Measurements from ENCODE around the gene SMAD3. TPM values are rescaled to one million over a fixed set of nuclear protein-coding genes. Genes with fewer than 3 reads are reported as not detected.

SMAD3 gene
- polyA plus RNA-seq, 1 donor from 2014 or later = 1.0 TPM

GRCh38 chr15:67031331-67031730, 34.1 kb upstream of the SMAD3 start (continued):
- no peak for TF ChIP-seq CTCF (IDR thresholded peaks at IDR 0.05; ENCODE audit: poor library complexity, severe bottlenecking)

- H3K27ac ChIP-seq (ENCODE audit: low read length) = no peak overlapping the region
- H3F3A ChIP-seq (ENCODE audit: insufficient read depth, low read length, poor library complexity, severe bottlenecking) = no peaks in the 10 kb centered on the region
- no peak overlapping the region for H3K4me2 ChIP-seq (ENCODE audit: low read length)
- no peaks in the 10 kb centered on the region for H3K36me3 ChIP-seq (ENCODE audit: insufficient read depth, low read length)
- H4K20me1 ChIP-seq (ENCODE audit: insufficient read depth) = no peaks in the 10 kb centered on the region
- no peaks in the 10 kb centered on the region for H3K9me3 ChIP-seq (ENCODE audit: low read length)
- no peaks in the 10 kb centered on the region for H3K9me2 ChIP-seq (ENCODE audit: insufficient read depth, low read length)
- no peak overlapping the region for H3K9ac ChIP-seq (ENCODE audit: low read length)
- TF ChIP-seq POLR2AphosphoS5 (IDR thresholded peaks at IDR 0.05) (no peak), TAF1 (IDR thresholded peaks at IDR 0.05; ENCODE audit: low read depth) (no peak), SMC3 (conservative IDR thresholded peaks at IDR 0.05; ENCODE audit: poor library complexity) (no peak), MXI1 (conservative IDR thresholded peaks at IDR 0.05; ENCODE audit: poor library complexity, severe bottlenecking) (no peak), CTCF (IDR thresholded peaks at IDR 0.05; ENCODE audit: poor library complexity, severe bottlenecking) (no peak), EZH2 (IDR thresholded peaks at IDR 0.05; ENCODE audit: borderline replicate concordance, insufficient read depth, low read length, poor library complexity, severe bottlenecking) (no peak), REST (IDR thresholded peaks at IDR 0.05; ENCODE audit: borderline replicate concordance) (no peak), EP300 (conservative IDR thresholded peaks at IDR 0.05; ENCODE audit: poor library complexity, severe bottlenecking) (no peak), RAD21 (conservative IDR thresholded peaks at IDR 0.05) (no peak)
- H3K79me2 ChIP-seq (replicated peaks; ENCODE audit: insufficient read depth, low read length) = no peaks in the 10 kb centered on the region
- no peaks in the 10 kb centered on the region for H3K27me3 ChIP-seq (ENCODE audit: insufficient read depth, low read depth, low read length)
- H3K4me3 ChIP-seq (ENCODE audit: low read length) = no peak overlapping the region
- no peak overlapping the region for H2AFZ ChIP-seq (ENCODE audit: low read depth, low read length)
Measured at GRCh38 chr15:67032608-67033007, 32.8 kb upstream of the SMAD3 start.

- H3K27ac ChIP-seq (ENCODE audit: low read length) = no peak overlapping the region
- H3K4me3 ChIP-seq (ENCODE audit: low read length) = no peak overlapping the region
- TF ChIP-seq SMC3 (conservative IDR thresholded peaks at IDR 0.05; ENCODE audit: poor library complexity) (no peak), RAD21 (conservative IDR thresholded peaks at IDR 0.05) (no peak), EP300 (conservative IDR thresholded peaks at IDR 0.05; ENCODE audit: poor library complexity, severe bottlenecking) (no peak), MXI1 (conservative IDR thresholded peaks at IDR 0.05; ENCODE audit: poor library complexity, severe bottlenecking) (no peak), TAF1 (IDR thresholded peaks at IDR 0.05; ENCODE audit: low read depth) (no peak), REST (IDR thresholded peaks at IDR 0.05; ENCODE audit: borderline replicate concordance) (no peak), POLR2AphosphoS5 (IDR thresholded peaks at IDR 0.05) (no peak), EZH2 (IDR thresholded peaks at IDR 0.05; ENCODE audit: borderline replicate concordance, insufficient read depth, low read length, poor library complexity, severe bottlenecking) (no peak), CTCF (IDR thresholded peaks at IDR 0.05; ENCODE audit: poor library complexity, severe bottlenecking) (no peak)
- H3K9ac ChIP-seq (ENCODE audit: low read length) = no peak overlapping the region
- no peaks in the 10 kb centered on the region for H3F3A ChIP-seq (ENCODE audit: insufficient read depth, low read length, poor library complexity, severe bottlenecking)
- H3K9me3 ChIP-seq (ENCODE audit: low read length) = no peaks in the 10 kb centered on the region
- no peaks in the 10 kb centered on the region for H3K27me3 ChIP-seq (ENCODE audit: insufficient read depth, low read depth, low read length)
- no peaks in the 10 kb centered on the region for H4K20me1 ChIP-seq (ENCODE audit: insufficient read depth)
- H3K36me3 ChIP-seq (ENCODE audit: insufficient read depth, low read length) = no peaks in the 10 kb centered on the region
- no peak overlapping the region for H3K4me2 ChIP-seq (ENCODE audit: low read length)
- H3K79me2 ChIP-seq (replicated peaks; ENCODE audit: insufficient read depth, low read length) = no peaks in the 10 kb centered on the region
- H2AFZ ChIP-seq (ENCODE audit: low read depth, low read length) = no peak overlapping the region
- H3K9me2 ChIP-seq (ENCODE audit: insufficient read depth, low read length) = no peaks in the 10 kb centered on the region
Measured at GRCh38 chr15:67033012-67033411, 32.4 kb upstream of the SMAD3 start.

Data from neural cell (in vitro differentiated cells).